HG02571 (cell line): ENCODE results near the gene ATP6V0A1.
"Not testable (repeated sequence)": the region's sequence is repeated elsewhere in the genome, so short reads cannot be mapped to it uniquely, and the experiment has no call there.

Source experiments
- ATAC-seq: cut with Tn5 transposase; IDR thresholded peaks from one replicate; pipeline ENCODE4 v1.9.1; 2021; ENCODE audit warnings: mild to moderate bottlenecking, moderate library complexity; ENCODE audit not compliant: unreplicated experiment

Gene ATP6V0A1

DNA sequence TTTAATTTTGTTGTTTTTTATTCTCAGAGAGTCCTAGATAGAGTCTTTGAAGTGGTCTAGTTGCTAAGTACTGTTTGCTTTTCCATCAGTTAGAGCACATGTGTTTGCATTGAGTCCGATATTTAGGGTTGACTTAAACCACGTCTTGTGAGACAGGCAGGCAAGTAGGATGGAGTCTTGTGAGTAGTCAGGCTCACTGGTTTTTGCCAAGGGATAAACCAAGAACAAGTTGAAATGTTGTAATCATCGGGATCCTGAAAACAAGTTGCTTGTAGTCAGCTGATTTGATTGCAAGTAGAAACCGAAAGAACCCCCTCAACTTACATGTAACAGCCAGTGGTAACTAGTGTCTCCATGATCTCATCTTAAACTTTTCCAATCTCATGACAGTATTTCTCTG lies 17.2 kb downstream of the ATP6V0A1 start:
- ATAC-seq: no peak

DNA sequence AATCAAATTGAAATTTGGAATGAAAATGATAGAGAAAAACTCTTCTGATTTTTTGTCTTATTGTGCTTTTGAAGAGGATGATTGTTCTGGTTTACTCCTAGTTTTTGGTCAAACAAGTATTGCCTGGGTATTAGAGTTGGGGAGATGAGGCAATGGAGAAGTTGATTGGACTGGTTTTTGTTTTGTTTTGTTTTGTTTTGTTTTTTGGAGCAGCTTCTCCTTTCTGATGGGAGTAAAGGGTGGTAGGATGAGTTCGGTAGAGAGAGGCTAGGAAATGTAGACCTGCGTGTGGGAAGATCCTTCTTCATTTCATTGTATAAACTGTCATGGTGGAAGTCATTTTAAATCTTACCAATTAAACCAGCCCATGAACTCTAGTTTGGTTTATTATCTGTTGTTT lies 17.7 kb downstream of the ATP6V0A1 start:
- ATAC-seq: no peak

DNA sequence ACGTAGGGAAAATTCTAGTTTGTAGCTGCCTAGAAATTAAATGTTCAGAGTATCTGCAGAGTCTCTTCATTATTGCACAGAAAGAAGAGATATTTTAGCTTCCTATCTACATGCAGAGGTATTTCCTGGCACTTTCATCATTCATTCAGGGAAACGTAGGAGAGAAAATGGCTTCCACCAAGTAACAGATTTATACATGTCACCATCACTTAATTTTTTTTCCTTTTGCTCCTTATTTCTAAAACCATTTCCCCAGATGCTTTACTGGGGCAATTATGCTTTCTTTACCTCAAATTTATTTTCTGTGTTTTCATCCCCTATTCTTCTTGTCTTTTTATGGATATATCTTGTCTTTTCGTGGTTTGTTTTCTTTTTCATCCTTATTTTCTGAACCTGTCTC lies 18.5 kb downstream of the ATP6V0A1 start:
- ATAC-seq: no peak

DNA sequence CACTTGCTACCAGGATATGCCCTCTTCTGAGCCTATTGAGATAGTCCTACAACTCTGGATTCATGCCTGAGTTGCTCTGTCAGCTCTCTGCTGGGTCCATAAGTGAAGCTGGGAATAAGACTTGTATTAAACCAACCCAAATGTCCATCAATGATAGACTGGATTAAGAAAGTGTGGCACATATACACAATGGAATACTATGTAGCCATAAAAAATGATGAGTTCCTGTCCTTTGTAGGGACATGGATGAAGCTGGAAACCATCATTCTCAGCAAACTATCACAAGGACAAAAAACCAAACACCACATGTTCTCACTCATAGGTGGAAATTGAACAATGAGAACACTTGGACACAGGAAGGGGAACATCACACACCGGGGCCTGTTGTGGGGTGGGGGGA lies 19.1 kb downstream of the ATP6V0A1 start:
- ATAC-seq: not testable (repeated sequence)

DNA sequence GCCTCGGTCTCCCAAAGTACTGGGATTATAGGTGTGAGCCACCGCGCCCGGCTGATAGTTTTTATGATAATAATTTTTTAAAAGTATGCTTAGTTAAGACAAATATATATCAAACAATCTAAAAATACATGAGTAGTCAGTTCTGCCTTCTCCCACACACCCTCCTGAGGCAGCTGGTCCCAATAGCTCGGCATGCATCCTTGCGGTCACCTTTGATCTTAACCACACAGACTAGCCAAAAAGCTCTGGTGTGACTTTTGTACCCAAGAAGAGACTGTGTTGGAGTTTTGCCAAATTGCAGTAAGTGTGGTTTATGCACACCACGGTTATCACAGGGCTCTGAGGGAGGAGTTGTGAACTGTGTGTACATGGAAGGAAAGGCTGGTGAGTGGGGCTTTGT lies 25.6 kb downstream of the ATP6V0A1 start:
- ATAC-seq: no peak

DNA sequence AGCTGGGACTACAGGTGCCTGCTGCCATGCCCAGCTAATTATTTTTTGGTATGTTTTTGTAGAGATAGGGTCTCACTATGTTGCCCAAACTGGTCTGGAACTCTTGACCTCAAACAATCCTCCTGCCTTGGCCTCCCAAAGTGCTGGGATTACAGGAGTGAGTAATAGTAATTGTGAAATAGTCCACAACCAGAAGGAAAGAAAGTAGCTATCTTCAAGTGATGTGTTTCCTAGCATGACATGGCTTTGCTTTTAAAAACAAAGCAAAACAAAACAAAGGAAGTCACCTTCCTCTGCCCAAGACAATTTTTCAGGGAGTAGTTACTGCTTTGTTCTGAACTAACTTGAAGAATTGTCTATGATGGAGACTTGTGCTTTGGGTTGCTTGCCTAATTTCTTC lies 27.0 kb downstream of the ATP6V0A1 start:
- no peak for ATAC-seq

DNA sequence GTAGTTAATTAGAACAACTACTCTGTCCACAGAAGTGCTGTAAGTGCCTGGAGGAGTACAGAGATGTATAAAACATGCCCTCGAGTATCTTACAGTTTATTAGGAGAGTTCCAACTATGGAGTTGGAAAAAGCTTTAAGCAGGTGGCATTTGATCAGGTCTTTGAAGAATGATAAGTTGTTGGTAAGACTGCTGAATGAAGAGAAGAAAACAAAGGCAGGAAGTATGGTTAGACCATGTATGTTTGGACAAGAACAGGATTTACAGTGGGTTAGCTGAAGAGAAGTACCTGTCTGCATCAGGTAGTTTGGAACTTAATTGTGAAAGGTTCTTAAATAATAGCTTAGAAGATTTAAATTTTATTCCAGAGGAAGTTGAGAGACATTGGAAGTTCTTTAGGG lies 29.4 kb downstream of the ATP6V0A1 start:
- no peak for ATAC-seq

DNA sequence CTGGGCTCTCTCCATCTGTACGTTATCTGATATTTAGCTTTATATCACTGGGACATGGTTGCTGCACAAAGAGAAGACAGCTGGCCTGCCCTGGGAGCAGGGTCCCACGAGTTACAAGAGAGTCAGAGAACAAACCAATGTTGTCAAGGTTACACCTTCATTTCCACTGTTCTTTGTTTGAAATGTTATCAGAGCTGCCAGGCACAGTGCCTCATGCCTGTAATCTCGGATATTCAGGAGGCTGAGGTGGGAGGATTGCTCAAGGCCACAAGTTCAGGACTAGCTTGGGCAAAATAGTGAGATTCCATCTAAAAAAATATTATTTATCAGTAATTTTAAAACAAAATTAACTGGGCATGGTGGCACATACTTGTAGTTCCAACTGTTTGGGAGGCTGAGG lies 34.6 kb downstream of the ATP6V0A1 start:
- no peak for ATAC-seq

DNA sequence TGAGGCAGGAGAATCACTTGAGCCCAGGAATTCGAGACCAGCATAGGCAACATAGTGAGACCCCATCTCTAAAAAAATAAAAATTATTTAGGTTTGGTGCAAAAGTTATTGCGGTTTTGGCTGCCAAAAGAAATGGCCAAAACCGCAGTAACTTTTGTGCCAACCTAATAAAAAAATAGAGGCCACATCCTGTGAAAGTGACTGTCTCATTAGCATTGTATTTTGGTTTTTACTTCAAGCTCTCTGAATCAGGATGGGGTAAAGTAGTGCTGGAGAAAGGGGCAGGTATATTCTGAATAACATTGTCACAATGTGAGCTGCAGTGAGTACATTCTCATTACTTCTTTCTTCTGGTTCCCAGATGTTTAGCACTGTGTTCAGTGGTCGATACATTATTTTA lies 36.0 kb downstream of the ATP6V0A1 start:
- no peak for ATAC-seq

DNA sequence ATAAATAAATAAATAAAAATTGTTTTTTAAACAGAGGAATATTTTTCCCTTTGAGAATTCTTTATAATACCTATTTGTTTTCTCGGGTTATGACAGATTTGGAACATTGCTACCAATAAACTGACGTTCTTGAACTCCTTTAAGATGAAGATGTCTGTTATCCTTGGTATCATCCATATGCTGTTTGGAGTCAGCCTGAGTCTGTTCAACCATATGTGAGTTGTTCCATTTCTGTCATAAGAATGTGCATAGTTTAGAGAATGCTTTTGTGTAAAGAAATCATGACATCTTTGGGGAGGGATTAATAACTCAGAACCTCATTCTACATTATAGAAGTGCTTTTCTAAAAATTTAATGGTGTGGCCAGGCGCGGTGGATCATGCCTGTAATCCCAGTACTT lies 40.1 kb downstream of the ATP6V0A1 start:
- ATAC-seq: no peak

DNA sequence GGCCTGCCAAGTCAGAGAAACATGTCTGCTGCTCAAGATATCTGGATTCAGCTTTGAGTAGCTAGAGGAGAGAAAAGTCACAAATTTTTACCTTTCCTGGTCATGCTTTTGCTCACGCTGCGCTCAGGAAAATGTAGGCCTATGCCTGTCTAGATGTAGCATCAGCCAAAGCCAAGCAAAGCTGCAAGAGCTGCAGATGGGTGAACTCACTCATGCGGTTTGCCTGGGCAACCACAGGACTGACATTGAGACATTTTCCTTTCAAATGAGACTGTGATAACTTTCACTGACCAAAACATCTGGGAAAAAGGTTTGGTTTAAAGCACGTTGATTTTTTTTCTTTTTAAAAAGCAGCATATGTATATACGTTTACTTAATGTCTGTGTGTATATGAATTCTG lies 43.4 kb downstream of the ATP6V0A1 start:
- ATAC-seq: no peak

DNA sequence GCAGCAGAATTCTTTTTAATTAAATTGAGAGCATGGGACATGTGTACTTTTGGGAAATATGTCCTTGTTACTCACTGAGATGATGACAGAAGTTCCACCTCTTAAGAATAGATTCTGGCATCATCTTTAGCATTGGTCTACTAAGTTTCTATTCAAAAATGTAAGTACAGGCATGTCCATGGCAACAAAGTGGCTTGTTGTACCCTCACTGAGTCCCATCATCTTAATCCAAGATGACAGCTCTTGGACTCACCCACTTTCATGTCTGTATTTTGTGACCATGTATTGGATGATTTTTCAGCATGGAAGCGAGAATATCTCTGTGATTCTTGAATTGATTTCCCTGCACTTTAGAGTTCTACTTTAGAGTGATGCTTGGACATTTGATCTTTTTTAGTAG lies 44.2 kb downstream of the ATP6V0A1 start:
- no peak for ATAC-seq

DNA sequence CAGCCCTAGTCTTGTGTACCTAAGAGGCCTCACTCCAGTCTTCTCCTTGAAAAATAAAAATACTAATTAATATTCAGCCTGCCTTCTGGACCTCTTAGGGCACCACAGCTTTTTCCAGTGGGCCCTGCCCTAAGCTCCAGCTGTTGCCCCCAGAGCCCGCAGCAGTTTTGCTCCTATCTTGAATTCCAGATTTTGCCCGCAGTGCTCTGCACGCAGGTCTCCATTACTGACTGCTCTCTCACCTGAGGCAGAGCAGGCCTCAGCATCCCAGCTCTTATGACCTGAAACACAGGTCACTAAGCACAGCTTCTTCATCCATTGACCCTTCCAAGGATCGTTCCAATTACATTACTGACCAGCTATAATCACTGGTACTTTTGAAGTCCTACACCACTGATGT lies 49.0 kb downstream of the ATP6V0A1 start:
- ATAC-seq: no peak

DNA sequence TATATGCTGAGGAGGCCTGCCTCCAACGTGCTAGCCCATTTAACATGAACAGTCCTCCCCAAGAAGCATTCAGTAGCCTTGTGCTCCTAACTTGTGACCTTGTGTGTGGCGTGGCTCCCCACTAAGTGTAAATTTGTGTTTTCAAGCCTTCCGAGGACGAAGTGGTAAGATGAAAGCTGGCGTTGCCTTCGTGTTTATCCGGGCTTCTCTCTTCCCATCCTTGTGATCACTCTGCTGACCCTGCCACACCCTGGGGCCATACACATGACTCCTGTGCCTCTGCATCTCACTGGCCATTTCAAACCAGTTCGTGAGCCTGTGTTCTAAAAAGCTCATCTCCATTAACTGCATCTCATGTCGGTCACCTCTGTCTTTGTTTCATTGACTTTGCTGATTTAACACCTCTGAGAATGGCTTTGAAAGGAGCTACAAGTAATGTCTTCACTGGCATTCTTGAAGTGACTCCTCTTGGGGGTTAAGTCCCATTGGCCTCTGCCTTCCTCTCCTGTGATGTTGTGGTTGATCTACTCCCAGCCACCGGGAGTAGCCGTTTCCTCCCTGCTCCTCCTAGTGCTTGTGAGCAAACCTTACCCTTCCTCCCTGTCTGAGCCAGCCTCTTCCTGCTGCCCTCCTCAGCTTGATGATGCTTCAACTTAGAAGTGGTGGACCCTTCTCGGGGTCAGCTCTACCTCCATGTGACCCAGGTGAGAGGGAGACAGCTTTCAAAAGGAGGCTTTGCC lies 49.9 kb downstream of the ATP6V0A1 start:
- ATAC-seq: no peak

DNA sequence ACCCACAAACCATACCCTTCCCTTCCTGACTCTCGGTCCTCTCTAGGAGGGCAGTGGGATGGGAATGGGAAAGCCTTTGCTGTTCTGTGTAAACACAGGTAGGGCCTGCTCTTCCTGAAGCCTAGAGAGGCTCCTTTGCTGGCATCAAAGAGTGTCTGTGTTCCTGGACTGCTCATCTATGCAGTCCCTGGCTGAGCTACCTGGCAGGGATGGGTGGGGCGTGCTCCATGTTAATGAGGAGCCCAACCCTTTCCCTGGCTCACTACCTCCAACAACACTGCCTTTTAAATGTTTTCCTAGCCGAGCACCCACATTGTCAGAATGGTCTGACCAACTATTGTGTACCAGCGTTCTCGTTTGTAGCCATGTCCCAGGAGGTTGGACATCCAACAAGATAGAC lies 50.7 kb downstream of the ATP6V0A1 start:
- ATAC-seq: no peak

DNA sequence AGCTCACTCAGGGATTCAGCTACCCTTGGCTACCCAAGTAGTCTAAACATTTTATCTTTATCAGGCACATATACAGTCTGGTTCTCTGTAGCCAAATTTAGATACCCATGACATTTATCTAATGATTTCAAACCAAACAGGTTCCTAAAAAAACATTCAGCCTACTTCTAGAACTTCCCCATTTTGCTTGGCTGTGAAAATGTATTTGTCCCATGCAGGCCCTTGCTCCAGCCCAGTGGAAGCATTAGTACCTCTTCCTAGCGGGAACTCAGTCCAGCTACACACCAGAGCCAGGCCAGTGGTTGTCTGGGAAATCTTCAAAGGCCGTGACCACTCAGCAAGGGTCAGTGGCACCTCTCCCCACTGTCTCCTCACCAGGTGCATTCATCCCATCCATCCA lies 51.2 kb downstream of the ATP6V0A1 start:
- ATAC-seq: no peak

DNA sequence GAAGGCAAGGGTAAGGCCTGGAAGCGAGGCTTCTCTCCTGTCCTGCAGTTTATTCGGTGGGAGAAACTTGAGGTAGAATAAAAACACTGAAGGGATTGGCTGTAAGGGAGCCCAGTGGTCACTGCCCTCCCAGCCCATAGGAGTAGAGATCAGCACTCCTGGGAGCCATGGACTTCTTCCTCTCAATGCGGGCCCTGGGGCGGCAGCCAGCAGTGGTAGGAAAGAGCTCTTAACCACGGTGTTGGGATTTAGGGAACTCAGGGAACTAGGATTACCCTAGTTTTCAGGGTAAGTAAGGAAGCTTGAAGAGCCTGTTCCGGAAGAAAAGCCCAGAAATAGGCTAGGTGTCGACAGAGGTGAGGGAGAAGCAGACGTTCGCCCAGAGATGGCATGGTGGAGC lies 53.6 kb downstream of the ATP6V0A1 start:
- no peak for ATAC-seq

DNA sequence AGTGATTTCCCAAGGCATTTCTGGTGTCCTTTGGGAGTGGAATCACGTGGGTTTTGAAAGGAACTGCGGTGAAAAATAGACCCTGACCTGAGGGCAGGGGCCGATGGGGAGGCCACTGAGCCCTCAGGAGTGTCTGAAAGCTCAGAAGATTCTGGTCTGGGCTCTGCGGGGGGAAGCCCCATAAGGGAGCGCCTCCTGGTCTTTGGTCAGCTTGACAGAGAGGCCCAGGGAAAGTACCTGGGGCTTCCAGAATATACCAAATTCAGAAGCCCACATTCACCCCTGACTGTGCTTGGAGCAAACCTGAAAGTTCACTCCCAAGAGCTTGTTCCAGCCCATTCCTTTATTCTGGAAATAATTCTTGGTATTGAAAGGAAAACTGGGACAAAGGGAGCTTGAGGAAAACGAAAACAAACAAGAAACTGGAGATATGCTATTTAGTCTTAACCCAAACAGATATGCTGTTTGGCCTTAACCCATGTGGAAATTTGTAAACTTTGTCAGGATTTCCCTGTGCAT lies 54.1 kb downstream of the ATP6V0A1 start:
- ATAC-seq: no peak

DNA sequence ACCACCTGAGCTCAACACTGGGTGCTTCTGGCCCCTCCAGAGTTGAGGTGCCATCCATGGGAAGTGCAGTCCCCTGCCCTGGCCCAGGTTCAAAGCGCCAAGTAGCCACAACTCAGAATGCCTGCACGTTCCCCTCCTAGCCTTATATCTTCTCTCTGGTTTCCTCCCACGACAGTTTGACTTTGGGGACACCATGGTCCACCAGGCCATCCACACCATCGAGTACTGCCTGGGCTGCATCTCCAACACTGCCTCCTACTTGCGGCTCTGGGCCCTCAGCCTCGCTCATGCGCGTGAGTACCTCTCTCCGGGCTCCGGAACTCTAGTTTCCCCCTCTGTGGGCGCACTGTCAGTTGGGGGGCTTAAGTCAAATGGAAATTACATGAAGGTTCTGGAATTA lies 55.0 kb downstream of the ATP6V0A1 start:
- no peak for ATAC-seq

DNA sequence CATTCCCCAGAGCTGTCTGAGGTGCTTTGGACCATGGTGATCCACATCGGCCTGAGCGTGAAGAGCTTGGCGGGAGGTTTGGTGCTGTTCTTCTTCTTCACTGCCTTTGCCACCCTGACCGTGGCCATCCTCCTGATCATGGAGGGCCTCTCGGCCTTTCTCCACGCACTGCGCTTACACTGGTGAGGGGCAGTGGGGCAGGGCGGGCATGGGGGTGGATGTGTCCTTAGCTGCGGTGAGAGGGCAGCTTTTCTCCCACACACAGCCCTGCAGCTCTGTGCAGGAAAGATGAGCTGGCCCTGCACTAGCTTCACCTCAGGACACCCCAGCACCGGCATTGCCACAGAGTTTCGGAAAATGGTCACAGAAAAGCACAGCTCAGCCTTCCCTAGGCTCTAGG lies 55.6 kb downstream of the ATP6V0A1 start:
- no peak for ATAC-seq

DNA sequence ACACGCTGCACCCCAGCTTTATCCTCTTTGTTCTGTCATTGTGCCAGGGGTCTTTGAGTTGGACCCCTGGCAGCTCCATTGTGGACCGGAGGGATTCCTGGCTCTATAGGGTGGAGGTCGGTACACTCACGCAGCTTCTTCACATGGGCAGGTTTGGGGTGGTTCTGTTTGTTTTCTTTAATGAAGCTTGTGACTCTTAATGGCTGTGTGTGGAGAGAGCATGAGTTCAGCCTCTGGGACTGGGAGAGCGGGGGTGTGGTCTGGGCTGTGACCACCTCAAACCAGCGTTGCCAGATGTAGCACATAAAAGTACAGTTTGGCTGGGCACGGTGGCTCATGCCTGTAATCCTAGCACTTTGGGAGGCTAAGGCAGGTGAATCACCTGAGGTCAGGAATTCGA lies 56.2 kb downstream of the ATP6V0A1 start:
- no peak for ATAC-seq

DNA sequence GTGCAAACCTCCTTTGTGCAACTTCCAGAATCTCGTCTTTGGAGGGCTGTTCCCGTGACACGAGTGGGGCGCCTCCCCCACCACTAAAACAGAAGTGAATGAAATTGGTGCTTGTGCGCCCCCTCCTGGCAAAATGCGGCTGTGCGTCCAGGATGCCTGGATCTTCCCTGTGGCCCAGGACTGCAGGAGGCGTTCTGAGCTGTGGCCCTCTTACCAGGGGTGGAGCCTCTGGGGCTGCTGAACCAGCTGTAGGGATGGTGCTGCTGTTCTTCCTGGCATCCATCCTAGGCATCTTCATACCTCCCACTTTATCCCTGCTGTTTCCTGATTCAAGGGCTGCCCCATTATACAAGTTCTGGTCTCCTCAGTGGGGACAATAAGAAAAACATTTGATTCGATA lies 58.8 kb downstream of the ATP6V0A1 start:
- ATAC-seq: no peak
